GM19351 (cell line): ENCODE results near the gene DENND5B.
"Not testable (repeated sequence)": the region's sequence is repeated elsewhere in the genome, so short reads cannot be mapped to it uniquely, and the experiment has no call there.

ENCODE experiments used
- ATAC-seq: cut with Tn5 transposase; IDR thresholded peaks from one replicate; pipeline ENCODE4 v1.9.1; 2021; ENCODE audit warnings: mild to moderate bottlenecking, moderate library complexity; ENCODE audit not compliant: unreplicated experiment

Gene DENND5B

GRCh38 chr12:31508436-31509150 lies 82.3 kb downstream of the DENND5B start:
- ATAC-seq: no peak

- no peak for ATAC-seq
Measured at GRCh38 chr12:31507966-31508365, 83.0 kb downstream of the DENND5B start.

GRCh38 chr12:31506515-31507306 lies 84.2 kb downstream of the DENND5B start:
- no peak for ATAC-seq

- no peak for ATAC-seq
Measured at GRCh38 chr12:31504625-31505222, 86.2 kb downstream of the DENND5B start.

- ATAC-seq: not testable (repeated sequence)
Measured at GRCh38 chr12:31501014-31501413, 89.9 kb downstream of the DENND5B start.

- ATAC-seq: no peak
Measured at GRCh38 chr12:31499567-31499966, 91.4 kb downstream of the DENND5B start.

- no peak for ATAC-seq
Measured at GRCh38 chr12:31498424-31498823, 92.5 kb downstream of the DENND5B start.

- ATAC-seq: no peak
Measured at GRCh38 chr12:31496257-31496656, 94.7 kb downstream of the DENND5B start.

- ATAC-seq: no peak
Measured at GRCh38 chr12:31494455-31494854, 96.5 kb downstream of the DENND5B start.

- no peak for ATAC-seq
Measured at GRCh38 chr12:31492599-31493196, 98.2 kb downstream of the DENND5B start.

GRCh38 chr12:31491841-31492598 lies 98.9 kb downstream of the DENND5B start:
- no peak for ATAC-seq

GRCh38 chr12:31491241-31491794 lies 99.6 kb downstream of the DENND5B start:
- no peak for ATAC-seq

- ATAC-seq: no peak
Measured at GRCh38 chr12:31488737-31489338, 102.1 kb downstream of the DENND5B start.

GRCh38 chr12:31485571-31485970 lies 105.4 kb downstream of the DENND5B start:
- ATAC-seq: no peak

- no peak for ATAC-seq
Measured at GRCh38 chr12:31482816-31483215, 108.1 kb downstream of the DENND5B start.

GRCh38 chr12:31481415-31481814 lies 109.5 kb downstream of the DENND5B start:
- peak; percentile 47 for ATAC-seq

- ATAC-seq: peak; percentile 40
Measured at GRCh38 chr12:31479516-31480210, 111.3 kb downstream of the DENND5B start.

GRCh38 chr12:31478898-31479297 lies 112.0 kb downstream of the DENND5B start:
- ATAC-seq: no peak

GRCh38 chr12:31478425-31478824 lies 112.5 kb downstream of the DENND5B start:
- no peak for ATAC-seq
